HepG2 (cell line): ENCODE measurements around the gene HNRNPL. TPM values are rescaled to one million over a fixed set of nuclear protein-coding genes. Genes with fewer than 3 reads are reported as not detected.

Source experiments
- BRF2 ChIP-seq: sonication (generic); formaldehyde crosslinking; IDR thresholded peaks from 2 replicates; pipeline ENCODE4 v1.8.1; 2022; ENCODE audit warnings: mild to moderate bottlenecking, missing genetic modification reagents
- CERS6 ChIP-seq: sonication (generic); formaldehyde crosslinking; IDR thresholded peaks from 2 replicates; pipeline ENCODE4 v1.5.0; 2020; ENCODE audit warnings: missing genetic modification reagents
- FOXO4 ChIP-seq: sonication (generic); formaldehyde crosslinking; conservative IDR thresholded peaks from 2 replicates; pipeline ENCODE4 v1.8.1; 2023; ENCODE audit warnings: missing genetic modification reagents
- FOXP1 ChIP-seq, 2 experiments: fragments of 450-650 bp in 1 of 2; IDR thresholded peaks; 2 replicates each; pipeline ENCODE4 v1.6.1; 2017 to 2018; ENCODE audit warnings: antibody characterized with exemption in 1 of 2
- NFIC ChIP-seq: IDR thresholded peaks from 2 replicates; pipeline ENCODE4 v1.6.1; 2012; ENCODE audit warnings: mild to moderate bottlenecking, low read length, inconsistent platforms
- PHF21A ChIP-seq: sonication (generic); formaldehyde crosslinking; IDR thresholded peaks from 2 replicates; pipeline ENCODE4 v1.5.0; 2020; ENCODE audit warnings: mild to moderate bottlenecking, missing genetic modification reagents
- SKI ChIP-seq: fragments of 450-650 bp; IDR thresholded peaks from one replicate; pipeline ENCODE4 v1.6.1; 2018; ENCODE audit warnings: mild to moderate bottlenecking; ENCODE audit not compliant: partially characterized antibody
- SMAD1 ChIP-seq: sonication (generic); formaldehyde crosslinking; IDR thresholded peaks from 2 replicates; pipeline ENCODE4 v1.4.0; 2020; ENCODE audit warnings: missing genetic modification reagents, low read depth, mild to moderate bottlenecking, borderline replicate concordance
- TAF15 ChIP-seq: fragments of 200-400 bp; formaldehyde crosslinking; IDR thresholded peaks from one replicate; pipeline ENCODE4 v1.6.1; 2018; ENCODE audit warnings: mild to moderate bottlenecking, low read depth, low read length; ENCODE audit not compliant: poor library complexity, severe bottlenecking
- ZBTB34 ChIP-seq: sonication (generic); formaldehyde crosslinking; IDR thresholded peaks from 2 replicates; pipeline ENCODE4 v1.8.0; 2022; ENCODE audit warnings: mild to moderate bottlenecking, missing genetic modification reagents
- ZFP37 ChIP-seq: sonication (generic); formaldehyde crosslinking; IDR thresholded peaks from 2 replicates; pipeline ENCODE4 v1.4.0; 2020; ENCODE audit warnings: missing genetic modification reagents, borderline replicate concordance
- ZFP41 ChIP-seq: sonication (generic); formaldehyde crosslinking; IDR thresholded peaks from 2 replicates; pipeline ENCODE4 v1.4.0; 2020; ENCODE audit warnings: mild to moderate bottlenecking, missing genetic modification reagents, borderline replicate concordance
- ZMYM3 ChIP-seq: sonication (generic); formaldehyde crosslinking; IDR thresholded peaks from 2 replicates; pipeline ENCODE4 v1.5.1; 2020; ENCODE audit warnings: mild to moderate bottlenecking, missing genetic modification reagents
- ZNF382 ChIP-seq: sonication (generic); formaldehyde crosslinking; IDR thresholded peaks from 2 replicates; pipeline ENCODE4 v1.5.0; 2020; ENCODE audit warnings: missing genetic modification reagents, mild to moderate bottlenecking, borderline replicate concordance
- ZNF572 ChIP-seq: sonication (generic); formaldehyde crosslinking; IDR thresholded peaks from 2 replicates; pipeline ENCODE4 v1.5.1; 2020; ENCODE audit warnings: mild to moderate bottlenecking, missing genetic modification reagents
- polyA plus RNA-seq, 8 experiments: library from polyadenylated mRNA; depleted of rRNA in 3 of 8; stranded (reverse) in 7 of 8; unstranded in 1 of 8; fragments of >200 nt; fragmentation: Illumina TruSeq in 4 of 8; extraction: Trizol in 4 of 8; gene quantifications; 2 replicates each; pipeline versions ENCODE4 v1.2.1 to v1.2.3, GENCODE V29; 2011 to 2016; ENCODE audit warnings: low read depth in 4 of 8, missing spikeins in 1 of 8, mixed read lengths in 1 of 8; ENCODE audit not compliant: insufficient read depth in 1 of 8
- total RNA-seq, 5 experiments: library from RNA; depleted of rRNA; stranded (reverse); fragments of >200 nt; fragmentation: Illumina TruSeq; extraction: Trizol; gene quantifications; 2 replicates each; pipeline ENCODE4 v1.2.3, GENCODE V29; 2016; ENCODE audit warnings: low read depth in 1 of 5
- TF ChIP-seq, protein P1 (sequence below): sonication (generic); formaldehyde crosslinking; IDR thresholded peaks from 2 replicates; pipeline ENCODE4 v1.9.0; 2021; ENCODE audit warnings: missing genetic modification reagents, mild to moderate bottlenecking, borderline replicate concordance
- TF ChIP-seq, protein P2 (sequence below): sonication (generic); formaldehyde crosslinking; IDR thresholded peaks from 2 replicates; pipeline ENCODE4 v1.4.0; 2020; ENCODE audit warnings: missing genetic modification reagents
- TF ChIP-seq, protein P3 (sequence below): sonication (generic); IDR thresholded peaks from 2 replicates; pipeline ENCODE4 v1.6.1; 2016; ENCODE audit warnings: low read depth, borderline replicate concordance

Gene HNRNPL
- total and polyA plus RNA-seq, 2 of the 13 experiments (the other 11 are each of a cell fraction or from before 2014, with no cell fraction given): 156 to 278 TPM

DNA sequence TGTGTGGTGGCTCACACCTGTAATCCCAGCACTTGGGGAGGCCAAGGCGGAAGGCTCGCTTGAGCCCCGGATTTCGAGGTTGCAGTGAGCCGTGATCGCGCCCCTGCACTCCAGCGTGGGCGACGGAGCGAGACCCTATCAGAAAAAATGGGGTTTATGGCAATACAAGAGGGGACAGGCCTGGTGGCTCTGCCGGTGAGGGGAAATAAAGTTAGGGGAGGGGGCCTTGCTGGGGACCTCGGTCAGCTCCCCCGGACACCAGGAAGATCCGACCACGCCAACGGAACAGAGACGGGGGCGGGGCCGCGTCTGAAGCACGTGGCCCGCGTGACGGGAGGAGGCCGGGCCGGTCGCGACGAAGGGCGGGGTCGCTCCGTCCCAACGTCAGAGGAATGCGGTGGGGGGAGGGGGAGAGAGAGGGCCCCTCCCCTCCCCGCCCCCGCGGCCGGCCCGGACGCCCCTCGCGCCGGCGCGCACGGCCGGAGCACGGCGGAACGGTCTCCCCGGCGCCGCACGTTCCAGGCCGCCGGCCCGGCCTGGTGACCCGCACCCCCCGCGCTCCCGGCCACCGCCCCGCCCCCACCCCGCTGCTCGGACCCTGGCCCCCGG is 1.9 kb upstream of the HNRNPL start (continued):
- TF ChIP-seq BRF2 (CRISPR knock-in tag): no peak
- TF ChIP-seq, protein P1, sequence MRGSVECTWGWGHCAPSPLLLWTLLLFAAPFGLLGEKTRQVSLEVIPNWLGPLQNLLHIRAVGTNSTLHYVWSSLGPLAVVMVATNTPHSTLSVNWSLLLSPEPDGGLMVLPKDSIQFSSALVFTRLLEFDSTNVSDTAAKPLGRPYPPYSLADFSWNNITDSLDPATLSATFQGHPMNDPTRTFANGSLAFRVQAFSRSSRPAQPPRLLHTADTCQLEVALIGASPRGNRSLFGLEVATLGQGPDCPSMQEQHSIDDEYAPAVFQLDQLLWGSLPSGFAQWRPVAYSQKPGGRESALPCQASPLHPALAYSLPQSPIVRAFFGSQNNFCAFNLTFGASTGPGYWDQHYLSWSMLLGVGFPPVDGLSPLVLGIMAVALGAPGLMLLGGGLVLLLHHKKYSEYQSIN: no peak
- no peak for TF ChIP-seq TAF15
- TF ChIP-seq ZMYM3 (CRISPR knock-in tag): peak; percentile 48
- peak; percentile 39; the same call in 1 of the 2 replicates for TF ChIP-seq PHF21A (CRISPR knock-in tag)
- no peak for TF ChIP-seq NFIC
- no peak for TF ChIP-seq CERS6 (CRISPR knock-in tag)
- TF ChIP-seq ZBTB34: no peak
- TF ChIP-seq, protein P2, sequence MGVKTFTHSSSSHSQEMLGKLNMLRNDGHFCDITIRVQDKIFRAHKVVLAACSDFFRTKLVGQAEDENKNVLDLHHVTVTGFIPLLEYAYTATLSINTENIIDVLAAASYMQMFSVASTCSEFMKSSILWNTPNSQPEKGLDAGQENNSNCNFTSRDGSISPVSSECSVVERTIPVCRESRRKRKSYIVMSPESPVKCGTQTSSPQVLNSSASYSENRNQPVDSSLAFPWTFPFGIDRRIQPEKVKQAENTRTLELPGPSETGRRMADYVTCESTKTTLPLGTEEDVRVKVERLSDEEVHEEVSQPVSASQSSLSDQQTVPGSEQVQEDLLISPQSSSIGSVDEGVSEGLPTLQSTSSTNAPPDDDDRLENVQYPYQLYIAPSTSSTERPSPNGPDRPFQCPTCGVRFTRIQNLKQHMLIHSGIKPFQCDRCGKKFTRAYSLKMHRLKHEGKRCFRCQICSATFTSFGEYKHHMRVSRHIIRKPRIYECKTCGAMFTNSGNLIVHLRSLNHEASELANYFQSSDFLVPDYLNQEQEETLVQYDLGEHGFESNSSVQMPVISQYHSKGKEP (CRISPR knock-in tag): no peak
- no peak for TF ChIP-seq ZNF572 (CRISPR knock-in tag)
- TF ChIP-seq SMAD1 (CRISPR knock-in tag): no peak; the same call in 1 of the 2 replicates
- TF ChIP-seq ZFP41: no peak
- no peak for TF ChIP-seq FOXO4 (CRISPR knock-in tag)
- TF ChIP-seq ZFP37 (CRISPR knock-in tag): no peak
- no peak for TF ChIP-seq ZNF382 (CRISPR knock-in tag)
- peak; percentile 64 for TF ChIP-seq SKI
- no peak for TF ChIP-seq FOXP1 (IDR thresholded peaks at IDR 0.05)
- no peak for TF ChIP-seq FOXP1 (CRISPR knock-in tag; IDR thresholded peaks at IDR 0.05)
- TF ChIP-seq, protein P3, sequence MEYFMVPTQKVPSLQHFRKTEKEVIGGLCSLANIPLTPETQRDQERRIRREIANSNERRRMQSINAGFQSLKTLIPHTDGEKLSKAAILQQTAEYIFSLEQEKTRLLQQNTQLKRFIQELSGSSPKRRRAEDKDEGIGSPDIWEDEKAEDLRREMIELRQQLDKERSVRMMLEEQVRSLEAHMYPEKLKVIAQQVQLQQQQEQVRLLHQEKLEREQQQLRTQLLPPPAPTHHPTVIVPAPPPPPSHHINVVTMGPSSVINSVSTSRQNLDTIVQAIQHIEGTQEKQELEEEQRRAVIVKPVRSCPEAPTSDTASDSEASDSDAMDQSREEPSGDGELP: 0 out of 2 replicates have a peak, but pooled peaks have one; percentile 13
